Transverse colon (tissue), 4 donors: Measurements from ENCODE around the gene NFYC. TPM values are rescaled to one million over a fixed set of nuclear protein-coding genes. Genes with fewer than 3 reads are reported as not detected.

Experiments used
- DNase-seq: peaks from one replicate; pipeline ENCODE4 v3.0.0-alpha.2; 2019
- H3K27ac ChIP-seq, 4 donors: fragments of 200-600 bp; sonication (generic); 2 replicates each; pipeline ENCODE4 v1.5.1; 2016 to 2018; ENCODE audit warnings: inconsistent platforms in 4 of 4
- H3K27me3 ChIP-seq: fragments of 200-600 bp; sonication (generic); 2 replicates; pipeline ENCODE4 v1.5.1; 2017; ENCODE audit warnings: inconsistent platforms
- H3K36me3 ChIP-seq, 4 donors: fragments of 200-600 bp; sonication (generic); 2 replicates each; pipeline ENCODE4 v1.5.1; 2017 to 2019; ENCODE audit warnings: inconsistent platforms in 4 of 4
- H3K4me1 ChIP-seq, 4 donors: fragments of 200-600 bp; sonication (generic); 2 replicates each; pipeline ENCODE4 v1.5.1; 2017 to 2020; ENCODE audit warnings: inconsistent platforms in 4 of 4
- H3K4me3 ChIP-seq, 4 donors: fragments of 200-600 bp; sonication (generic); 1 replicate in 1 of 4; 2 replicates in 3 of 4; pipeline versions ENCODE4 v1.5.1 to v1.6.1; 2017 to 2019; ENCODE audit warnings: inconsistent platforms in 4 of 4
- H3K9me3 ChIP-seq, 2 donors: fragments of 200-600 bp; sonication (generic); 2 replicates each; pipeline ENCODE4 v1.5.1; 2017 to 2019; ENCODE audit warnings: inconsistent platforms in 2 of 2
- CTCF ChIP-seq, 5 experiments: fragments of 200-600 bp in 3 of 5; fragments of 450-650 bp in 2 of 5; sonication (generic) in 3 of 5; IDR thresholded peaks; 1 replicate in 2 of 5; 2 replicates in 3 of 5; pipeline ENCODE4 v1.5.1; 2016 to 2017; ENCODE audit warnings: antibody characterized with exemption in 5 of 5, inconsistent platforms in 3 of 5, mild to moderate bottlenecking in 2 of 5, moderate library complexity in 1 of 5
- EP300 ChIP-seq: sonication (generic); formaldehyde crosslinking; IDR thresholded peaks from one replicate; pipeline ENCODE4 v1.6.1; 2017; ENCODE audit warnings: antibody characterized with exemption, low read depth
- POLR2A ChIP-seq: fragments of 450-650 bp; IDR thresholded peaks from one replicate; pipeline ENCODE4 v1.6.1; 2016; ENCODE audit warnings: antibody characterized with exemption, mild to moderate bottlenecking, moderate library complexity
- POLR2AphosphoS5 ChIP-seq, 3 donors: sonication (generic); formaldehyde crosslinking; IDR thresholded peaks; one replicate each; pipeline ENCODE4 v1.6.1; 2016; ENCODE audit warnings: antibody characterized with exemption in 3 of 3
- WGBS, 2 donors: methylation state at CpG; one replicate each; pipeline ENCODE4 v1.1.5; 2018; ENCODE audit warnings: low coverage in 1 of 2; 5-methylcytosine and 5-hydroxymethylcytosine counted together
- in situ Hi-C, 4 donors: fragments of 200-750 bp; cut with MboI; loops; one replicate each; pipeline versions ENCODE4 v1.15.0 to v1.15.1; 2017; ENCODE audit warnings: low sequenced_read_pairs in 3 of 4, low pct_ligation_motif_present in 1 of 4, low pct_unique_long_range_greater_than_20kb in 1 of 4
- intact Hi-C: fragments of 100-400 bp; cut with DNase I; formaldehyde crosslinking; loops from one replicate; pipeline ENCODE4 v1.15.1; 2023; ENCODE audit warnings: low total_unique reads
- total RNA-seq, 4 donors: library from RNA; depleted of rRNA; stranded (reverse); fragments of >200 nt; gene quantifications; one replicate each; pipeline ENCODE4 v1.1.0, GENCODE V29; 2016

NFYC gene
- total RNA-seq, 4 donors from 2014 or later, result 34.4 to 101 (median 76.4) TPM

GRCh38 chr1:40687661-40688060, 3.8 kb upstream of the NFYC start:
- WGBS, 2 donors, result 97% methylated on average over 3 to 6 of the region's 6 CpGs
- H3K36me3 ChIP-seq, result peaks cover 0 to 6% (median 0%) of the 10 kb centered on the region in 4 donors
- no peaks in the 10 kb centered on the region for H3K9me3 ChIP-seq
- no peak overlapping the region for H3K4me3 ChIP-seq
- TF ChIP-seq POLR2AphosphoS5 (IDR thresholded peaks at IDR 0.05), result no peak
- no peak for TF ChIP-seq EP300
- TF ChIP-seq CTCF (IDR thresholded peaks at IDR 0.05), result no peak
- no peak for TF ChIP-seq POLR2A
- H3K27me3 ChIP-seq, result no peaks in the 10 kb centered on the region
- no peak overlapping the region for H3K27ac ChIP-seq
- in situ Hi-C loops (no loop called here), intact Hi-C loops (no loop called here)
- H3K4me1 ChIP-seq, result peaks cover 0 to 16% (median 8%) of the 10 kb centered on the region in 4 donors
- no peak for DNase-seq

DNA sequence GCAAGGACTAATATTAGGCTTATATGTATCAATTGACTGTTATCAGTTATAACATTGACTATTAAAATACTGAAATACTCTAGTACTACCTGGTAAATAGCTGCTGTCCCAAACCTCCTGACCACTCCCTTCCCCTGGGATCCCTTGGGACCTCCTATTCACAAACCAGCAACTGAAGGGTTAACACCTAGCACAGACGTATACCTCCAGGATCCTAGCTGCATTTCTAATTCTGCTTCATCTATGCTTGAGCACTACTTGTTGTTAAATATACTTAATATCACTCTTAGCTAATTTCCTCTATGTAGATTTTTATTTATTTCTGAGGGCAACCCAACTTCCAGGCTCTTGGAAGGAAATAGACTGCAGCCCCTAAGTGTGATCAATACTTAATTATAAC, 1.8 kb upstream of the NFYC start:
- Histone ChIP-seq H3K4me1 (peaks cover 0 to 37% (median 20%) of the 10 kb centered on the region in 4 donors), H3K36me3 (peaks cover 0 to 6% (median 0%) of the 10 kb centered on the region in 4 donors), H3K27ac (peak overlapping the region in 1 of 4 donors; percentile 5), H3K4me3 (no peak overlapping the region), H3K27me3 (no peaks in the 10 kb centered on the region), H3K9me3 (no peaks in the 10 kb centered on the region)
- in situ Hi-C loops (no loop called here), intact Hi-C loops (no loop called here)
- TF ChIP-seq POLR2AphosphoS5 (IDR thresholded peaks at IDR 0.05), result no peak
- TF ChIP-seq EP300, result no peak
- no peak for TF ChIP-seq CTCF (IDR thresholded peaks at IDR 0.05)
- no peak for TF ChIP-seq POLR2A
- DNase-seq, result no peak
- 13 to 30% methylated on average over 1 of the region's 1 CpG for WGBS, 2 donors

- peak overlapping the region; percentile 97 to 99 (median 98) for H3K27ac ChIP-seq
- TF ChIP-seq POLR2AphosphoS5 (IDR thresholded peaks at IDR 0.05), result peak in 2 of 3 donors; percentile 11 to 22
- no peak for TF ChIP-seq POLR2A
- no peak for TF ChIP-seq EP300
- peaks cover 0 to 6% (median 0%) of the 10 kb centered on the region in 4 donors for H3K36me3 ChIP-seq
- 17% methylated on average over 11 to 18 of the region's 18 CpGs for WGBS, 2 donors
- no peak for DNase-seq
- in situ Hi-C loops, result no loop called here
- H3K27me3 ChIP-seq, result no peaks in the 10 kb centered on the region
- H3K4me3 ChIP-seq, result peak overlapping the region; percentile 11 to 84 (median 76)
- no peaks in the 10 kb centered on the region for H3K9me3 ChIP-seq
- intact Hi-C loops, result no loop called here
- H3K4me1 ChIP-seq, result peaks cover 0 to 45% (median 20%) of the 10 kb centered on the region in 4 donors
These were observed 550 bp upstream of the NFYC start for GRCh38 chr1:40690771-40691537.

DNA sequence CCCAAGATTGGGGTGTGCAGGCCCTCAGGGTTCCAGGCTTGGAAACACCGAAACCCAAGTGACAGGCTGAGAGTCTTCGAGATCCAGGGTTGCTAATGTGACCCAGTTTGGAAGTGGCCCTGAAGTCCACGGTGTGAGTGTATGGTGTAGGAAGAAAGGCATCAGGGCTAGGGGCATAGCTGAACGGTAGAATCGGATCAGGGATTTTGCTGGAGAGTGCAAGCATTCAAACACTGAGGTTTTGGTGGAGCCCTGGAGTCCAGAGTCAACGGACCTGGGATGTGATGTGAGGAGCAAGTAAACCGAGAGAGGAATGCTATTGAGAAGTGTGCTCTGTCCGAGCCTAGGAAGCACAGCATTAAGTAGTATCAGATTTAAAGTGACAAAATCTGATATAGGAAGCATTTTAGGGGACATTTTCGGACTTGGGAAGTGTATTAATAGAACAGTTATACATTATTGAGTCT, 958 bp downstream of the NFYC start:
- H3K27me3 ChIP-seq, result no peaks in the 10 kb centered on the region
- H3K27ac ChIP-seq, result peak overlapping the region; percentile 97 to 99 (median 98)
- DNase-seq, result no peak
- H3K4me1 ChIP-seq, result peaks cover 0 to 58% (median 20%) of the 10 kb centered on the region in 4 donors
- WGBS, 2 donors, result 1 to 4% methylated on average over 6 to 9 of the region's 9 CpGs
- in situ Hi-C loops (no loop called here), intact Hi-C loops (no loop called here)
- H3K9me3 ChIP-seq, result no peaks in the 10 kb centered on the region
- no peaks in the 10 kb centered on the region for H3K36me3 ChIP-seq
- H3K4me3 ChIP-seq, result peak overlapping the region; percentile 72 to 84 (median 78)
- TF ChIP-seq POLR2AphosphoS5 (IDR thresholded peaks at IDR 0.05) (no peak), POLR2A (no peak), EP300 (no peak), CTCF (IDR thresholded peaks at IDR 0.05) (no peak)
